Measurements from ENCODE around the gene PRKACB. TPM values are rescaled to one million over a fixed set of nuclear protein-coding genes. Genes with fewer than 3 reads are reported as not detected.

Gene PRKACB
- total RNA-seq, 1 experiment from 2014 or later, result 68.1 TPM

- DNase-seq, result no peak
- Histone ChIP-seq H3K4me1 (ENCODE audit: low read length) (peaks cover under 1% of the 10 kb centered on the region), H3K9me2 (replicated peaks; ENCODE audit: insufficient read depth, low read length) (no peaks in the 10 kb centered on the region; the same call in 1 of the 2 replicates), H3K79me2 (ENCODE audit: low read length) (no peaks in the 10 kb centered on the region), H3K36me3 (ENCODE audit: insufficient read depth, low read length) (no peaks in the 10 kb centered on the region), H3K9ac (ENCODE audit: low read length) (no peak overlapping the region), H2AFZ (ENCODE audit: low read length) (no peak overlapping the region), H3K27ac (ENCODE audit: low read length) (no peak overlapping the region), H3K4me2 (ENCODE audit: low read depth, low read length, poor library complexity, severe bottlenecking) (no peak overlapping the region), H3K4me3 (ENCODE audit: low read length) (no peak overlapping the region), H3K27me3 (ENCODE audit: low read length) (no peaks in the 10 kb centered on the region), H3K9me3 (ENCODE audit: low read length) (no peaks in the 10 kb centered on the region), H4K20me1 (ENCODE audit: insufficient read depth, low read depth, low read length) (no peaks in the 10 kb centered on the region)
Observed at GRCh38 chr1:84265867-84266266, 121.8 kb downstream of the PRKACB start.

DNA sequence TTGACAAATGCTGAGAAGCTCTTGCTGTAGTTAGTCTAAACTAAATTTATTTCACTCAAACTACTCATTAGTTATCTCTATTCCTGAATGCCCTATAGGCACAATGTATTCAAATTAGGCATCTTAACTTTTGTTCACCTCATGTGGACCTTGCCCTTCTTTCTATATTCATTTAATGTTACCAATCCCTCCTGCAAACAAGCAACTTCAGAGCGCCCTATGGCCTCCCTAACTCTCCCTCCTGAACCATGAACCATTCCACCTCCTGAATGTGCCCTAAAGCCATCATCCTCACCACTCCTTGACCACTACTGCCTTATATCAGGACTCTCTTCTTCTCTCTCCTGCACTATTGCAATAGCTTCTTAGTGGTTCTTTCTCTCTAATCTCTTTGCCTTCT, 122.7 kb downstream of the PRKACB start:
- Histone ChIP-seq H3K27me3 (ENCODE audit: low read length) (no peaks in the 10 kb centered on the region), H3K4me1 (ENCODE audit: low read length) (peaks cover 10% of the 10 kb centered on the region), H2AFZ (ENCODE audit: low read length) (no peak overlapping the region), H3K9me2 (replicated peaks; ENCODE audit: insufficient read depth, low read length) (no peaks in the 10 kb centered on the region; the same call in 1 of the 2 replicates), H3K9me3 (ENCODE audit: low read length) (no peaks in the 10 kb centered on the region), H3K36me3 (ENCODE audit: insufficient read depth, low read length) (no peaks in the 10 kb centered on the region), H4K20me1 (ENCODE audit: insufficient read depth, low read depth, low read length) (no peaks in the 10 kb centered on the region), H3K27ac (ENCODE audit: low read length) (no peak overlapping the region), H3K79me2 (ENCODE audit: low read length) (no peaks in the 10 kb centered on the region), H3K9ac (ENCODE audit: low read length) (no peak overlapping the region), H3K4me3 (ENCODE audit: low read length) (no peak overlapping the region), H3K4me2 (ENCODE audit: low read depth, low read length, poor library complexity, severe bottlenecking) (no peak overlapping the region)
- no peak for DNase-seq

GRCh38 chr1:84267476-84267875, 123.4 kb downstream of the PRKACB start:
- no peak overlapping the region for H3K9ac ChIP-seq (ENCODE audit: low read length)
- H3K9me3 ChIP-seq (ENCODE audit: low read length), result no peaks in the 10 kb centered on the region

DNA sequence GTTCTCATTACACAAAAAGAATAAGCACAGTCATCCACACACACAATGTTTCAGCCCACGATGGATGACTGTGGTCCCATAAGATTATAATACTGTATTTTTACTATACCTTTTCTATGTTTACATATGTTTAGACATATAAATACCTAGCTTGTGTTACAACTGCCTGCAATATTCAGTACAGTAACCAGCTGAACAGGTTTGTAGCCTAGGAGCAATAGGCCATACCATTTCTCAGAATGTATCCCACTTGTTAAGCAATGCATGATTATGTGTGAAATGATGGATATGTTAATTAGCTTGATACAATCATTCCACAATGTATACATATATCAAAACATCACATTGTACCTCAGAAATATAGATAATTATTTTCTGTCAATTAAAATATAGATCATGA, 124.3 kb downstream of the PRKACB start:
- Histone ChIP-seq H3K9me3 (ENCODE audit: low read length) (peaks cover 3% of the 10 kb centered on the region; the same call in 1 of the 2 replicates), H2AFZ (ENCODE audit: low read length) (no peak overlapping the region), H3K4me1 (ENCODE audit: low read length) (peaks cover 23% of the 10 kb centered on the region), H3K4me3 (ENCODE audit: low read length) (no peak overlapping the region), H3K9me2 (replicated peaks; ENCODE audit: insufficient read depth, low read length) (no peaks in the 10 kb centered on the region; the same call in 1 of the 2 replicates), H4K20me1 (ENCODE audit: insufficient read depth, low read depth, low read length) (no peaks in the 10 kb centered on the region), H3K27ac (ENCODE audit: low read length) (no peak overlapping the region), H3K9ac (ENCODE audit: low read length) (no peak overlapping the region), H3K27me3 (ENCODE audit: low read length) (no peaks in the 10 kb centered on the region), H3K4me2 (ENCODE audit: low read depth, low read length, poor library complexity, severe bottlenecking) (no peak overlapping the region), H3K79me2 (ENCODE audit: low read length) (no peaks in the 10 kb centered on the region), H3K36me3 (ENCODE audit: insufficient read depth, low read length) (no peaks in the 10 kb centered on the region)
- no peak for DNase-seq

More at GRCh38 chr1:84267476-84267875, 123.4 kb downstream of the PRKACB start:
- Histone ChIP-seq H3K27ac (ENCODE audit: low read length) (no peak overlapping the region), H3K4me3 (ENCODE audit: low read length) (no peak overlapping the region), H3K9me2 (replicated peaks; ENCODE audit: insufficient read depth, low read length) (no peaks in the 10 kb centered on the region; the same call in 1 of the 2 replicates), H3K4me1 (ENCODE audit: low read length) (peaks cover 17% of the 10 kb centered on the region), H3K4me2 (ENCODE audit: low read depth, low read length, poor library complexity, severe bottlenecking) (no peak overlapping the region), H2AFZ (ENCODE audit: low read length) (0 out of 2 replicates have a peak overlapping the region, but pooled peaks have one; percentile 18), H3K36me3 (ENCODE audit: insufficient read depth, low read length) (no peaks in the 10 kb centered on the region), H3K79me2 (ENCODE audit: low read length) (no peaks in the 10 kb centered on the region), H4K20me1 (ENCODE audit: insufficient read depth, low read depth, low read length) (no peaks in the 10 kb centered on the region), H3K27me3 (ENCODE audit: low read length) (no peaks in the 10 kb centered on the region)
- DNase-seq, result no peak

DNA sequence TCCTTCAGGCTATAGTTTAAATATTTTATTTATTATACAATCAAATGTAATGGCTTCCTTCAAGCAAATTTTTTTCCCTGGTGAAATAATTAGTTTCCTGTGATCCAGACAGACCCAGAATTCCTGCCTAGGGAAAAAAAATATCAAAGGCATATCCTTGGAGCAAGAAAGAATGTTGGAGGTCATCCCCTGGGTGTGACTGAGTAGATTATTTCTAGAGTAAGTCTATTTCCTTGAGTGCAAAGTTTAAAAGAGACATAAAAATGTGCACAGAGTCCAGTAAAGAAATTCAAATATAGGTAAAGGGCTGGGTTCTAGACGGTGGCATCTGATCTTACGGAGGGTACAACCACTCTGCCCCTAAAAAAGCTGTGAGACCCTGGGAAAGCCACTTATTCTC, 125.2 kb downstream of the PRKACB start:
- no peak for DNase-seq
- Histone ChIP-seq H3K4me3 (ENCODE audit: low read length) (no peak overlapping the region), H3K36me3 (ENCODE audit: insufficient read depth, low read length) (no peaks in the 10 kb centered on the region), H3K79me2 (ENCODE audit: low read length) (no peaks in the 10 kb centered on the region), H3K9me2 (replicated peaks; ENCODE audit: insufficient read depth, low read length) (no peaks in the 10 kb centered on the region; the same call in 1 of the 2 replicates), H3K9ac (ENCODE audit: low read length) (no peak overlapping the region), H4K20me1 (ENCODE audit: insufficient read depth, low read depth, low read length) (no peaks in the 10 kb centered on the region), H2AFZ (ENCODE audit: low read length) (no peak overlapping the region), H3K27me3 (ENCODE audit: low read length) (no peaks in the 10 kb centered on the region), H3K9me3 (ENCODE audit: low read length) (peaks cover 4% of the 10 kb centered on the region; the same call in 1 of the 2 replicates), H3K4me1 (ENCODE audit: low read length) (peaks cover 23% of the 10 kb centered on the region), H3K4me2 (ENCODE audit: low read depth, low read length, poor library complexity, severe bottlenecking) (no peak overlapping the region), H3K27ac (ENCODE audit: low read length) (no peak overlapping the region)

- peak; percentile 85 for DNase-seq
- no peaks in the 10 kb centered on the region; the same call in 1 of the 2 replicates for H3K9me2 ChIP-seq (replicated peaks; ENCODE audit: insufficient read depth, low read length)
- peak overlapping the region; percentile 50 for H3K9ac ChIP-seq (ENCODE audit: low read length)
- peaks cover 23% of the 10 kb centered on the region for H3K4me1 ChIP-seq (ENCODE audit: low read length)
- H4K20me1 ChIP-seq (ENCODE audit: insufficient read depth, low read depth, low read length), result no peaks in the 10 kb centered on the region
- H3K27me3 ChIP-seq (ENCODE audit: low read length), result no peaks in the 10 kb centered on the region
- H3K79me2 ChIP-seq (ENCODE audit: low read length), result no peaks in the 10 kb centered on the region
- peak overlapping the region; percentile 71 for H3K4me2 ChIP-seq (ENCODE audit: low read depth, low read length, poor library complexity, severe bottlenecking)
- peak overlapping the region; percentile 52 for H2AFZ ChIP-seq (ENCODE audit: low read length)
- H3K9me3 ChIP-seq (ENCODE audit: low read length), result peaks cover 4% of the 10 kb centered on the region; the same call in 1 of the 2 replicates
- H3K36me3 ChIP-seq (ENCODE audit: insufficient read depth, low read length), result no peaks in the 10 kb centered on the region
- peak overlapping the region; percentile 49 for H3K4me3 ChIP-seq (ENCODE audit: low read length)
- H3K27ac ChIP-seq (ENCODE audit: low read length), result peak overlapping the region; percentile 87
Observed at GRCh38 chr1:84271441-84272151, 127.5 kb downstream of the PRKACB start.

DNA sequence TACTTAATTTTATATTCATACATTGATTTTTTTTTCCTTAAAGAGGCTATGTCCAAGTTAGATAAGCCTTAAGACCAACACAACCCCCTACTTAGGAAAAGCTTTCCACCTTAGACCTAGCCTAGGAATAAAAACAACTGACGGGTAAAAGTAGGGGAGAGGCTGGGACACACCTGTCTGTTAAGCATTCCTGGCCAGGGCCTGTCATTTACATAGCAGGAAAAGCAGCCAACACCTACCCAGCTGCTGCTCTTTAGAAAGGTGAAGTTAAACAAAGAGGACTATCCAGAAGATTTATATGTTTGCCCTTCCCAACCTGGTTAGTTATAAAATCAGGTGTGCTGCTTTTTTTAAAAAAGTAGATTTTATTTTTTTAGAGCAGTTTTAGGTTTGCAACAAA, 128.3 kb downstream of the PRKACB start:
- no peaks in the 10 kb centered on the region for H3K27me3 ChIP-seq (ENCODE audit: low read length)
- no peak overlapping the region for H3K4me3 ChIP-seq (ENCODE audit: low read length)
- no peak for DNase-seq
- H3K4me2 ChIP-seq (ENCODE audit: low read depth, low read length, poor library complexity, severe bottlenecking), result peak overlapping the region; percentile 71
- peaks cover 4% of the 10 kb centered on the region; the same call in 1 of the 2 replicates for H3K9me3 ChIP-seq (ENCODE audit: low read length)
- H3K9me2 ChIP-seq (replicated peaks; ENCODE audit: insufficient read depth, low read length), result no peaks in the 10 kb centered on the region; the same call in 1 of the 2 replicates
- peak overlapping the region; percentile 87 for H3K27ac ChIP-seq (ENCODE audit: low read length)
- H2AFZ ChIP-seq (ENCODE audit: low read length), result 0 out of 2 replicates have a peak overlapping the region, but pooled peaks have one; percentile 37
- H4K20me1 ChIP-seq (ENCODE audit: insufficient read depth, low read depth, low read length), result no peaks in the 10 kb centered on the region
- H3K4me1 ChIP-seq (ENCODE audit: low read length), result peaks cover 23% of the 10 kb centered on the region
- H3K9ac ChIP-seq (ENCODE audit: low read length), result peak overlapping the region; percentile 47; the same call in 1 of the 2 replicates
- H3K36me3 ChIP-seq (ENCODE audit: insufficient read depth, low read length), result no peaks in the 10 kb centered on the region
- no peaks in the 10 kb centered on the region for H3K79me2 ChIP-seq (ENCODE audit: low read length)

- Histone ChIP-seq H3K36me3 (ENCODE audit: insufficient read depth, low read length) (no peaks in the 10 kb centered on the region), H3K4me2 (ENCODE audit: low read depth, low read length, poor library complexity, severe bottlenecking) (no peak overlapping the region), H3K27me3 (ENCODE audit: low read length) (no peaks in the 10 kb centered on the region), H3K4me1 (ENCODE audit: low read length) (peaks cover 5% of the 10 kb centered on the region), H2AFZ (ENCODE audit: low read length) (no peak overlapping the region), H3K9me2 (replicated peaks; ENCODE audit: insufficient read depth, low read length) (no peaks in the 10 kb centered on the region), H3K9ac (ENCODE audit: low read length) (no peak overlapping the region), H3K79me2 (ENCODE audit: low read length) (no peaks in the 10 kb centered on the region), H3K9me3 (ENCODE audit: low read length) (peaks cover 4% of the 10 kb centered on the region; the same call in 1 of the 2 replicates), H3K4me3 (ENCODE audit: low read length) (no peak overlapping the region), H3K27ac (ENCODE audit: low read length) (no peak overlapping the region), H4K20me1 (ENCODE audit: insufficient read depth, low read depth, low read length) (no peaks in the 10 kb centered on the region)
- DNase-seq, result no peak
Observed at GRCh38 chr1:84277343-84278059, 133.4 kb downstream of the PRKACB start.

Data from Karpas-422 (cell line).